Dermis microvascular lymphatic vessel endothelial cell (primary cell): ENCODE data around the gene RNF217. TPM values are rescaled to one million over a fixed set of nuclear protein-coding genes. Genes with fewer than 3 reads are reported as not detected.
"Not testable (repeated sequence)": the region's sequence is repeated elsewhere in the genome, so short reads cannot be mapped to it uniquely, and the experiment has no call there.

ENCODE experiments used
- DNase-seq, 2 donors: peaks; one replicate each; pipeline versions ENCODE4 v3.0.0 to v3.0.0-alpha.2; 2010; ENCODE audit warnings: low read depth in 2 of 2
- total RNA-seq: library from RNA; depleted of rRNA; stranded (reverse); fragments of >200 nt; gene quantifications from 2 replicates; pipeline ENCODE4 v1.2.1, GENCODE V29; 2014

Gene RNF217
- total RNA-seq, 1 donor from 2014 or later = 10.4 TPM

DNA sequence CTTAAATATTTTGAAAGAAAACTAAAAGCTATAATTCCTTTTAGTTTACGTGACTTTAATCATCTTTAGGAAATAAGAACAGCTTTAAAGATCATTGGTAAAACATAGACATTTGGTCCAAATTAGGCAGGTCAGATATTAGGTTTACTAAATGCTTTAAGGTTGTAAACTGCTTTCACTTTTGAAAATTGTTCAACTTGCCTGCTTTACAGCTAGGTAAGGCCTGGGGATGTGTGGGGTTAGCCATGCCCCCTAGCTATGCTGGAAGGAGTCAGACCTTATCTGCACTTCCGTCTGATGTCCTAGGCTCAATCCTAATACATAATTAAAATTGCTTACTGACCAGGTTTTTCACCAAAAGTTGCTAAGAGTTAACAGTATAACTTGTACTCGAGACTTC is 160.8 kb downstream of the RNF217 start:
- DNase-seq = no peak

DNA sequence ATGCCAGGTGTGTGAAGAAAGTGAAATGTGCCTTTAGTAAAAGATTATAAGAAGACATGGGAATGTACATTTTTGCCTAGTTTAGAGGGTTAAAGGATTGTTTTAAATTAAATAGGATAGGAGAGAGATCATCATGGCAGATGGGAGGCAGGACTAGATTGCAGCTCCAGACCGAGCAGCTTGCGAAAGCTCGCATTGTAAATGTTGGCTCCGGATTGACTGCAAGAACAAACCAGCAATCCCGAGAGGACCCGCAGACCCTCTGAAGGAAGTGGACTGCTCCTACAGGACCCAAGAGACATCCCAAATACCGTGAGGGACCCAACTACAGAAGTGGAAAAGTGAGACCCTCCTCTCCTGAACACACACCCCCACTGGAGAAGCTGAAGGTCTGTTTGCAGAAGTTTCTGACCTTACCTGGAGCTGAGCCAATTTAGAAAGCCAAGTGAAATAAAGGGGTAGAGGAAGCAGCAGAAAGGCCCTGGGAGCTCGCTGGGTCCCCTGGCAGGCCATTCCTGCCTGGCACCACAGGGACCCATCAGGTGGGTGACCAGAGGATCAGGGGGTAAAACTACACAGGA is 161.3 kb downstream of the RNF217 start:
- no peak for DNase-seq

DNA sequence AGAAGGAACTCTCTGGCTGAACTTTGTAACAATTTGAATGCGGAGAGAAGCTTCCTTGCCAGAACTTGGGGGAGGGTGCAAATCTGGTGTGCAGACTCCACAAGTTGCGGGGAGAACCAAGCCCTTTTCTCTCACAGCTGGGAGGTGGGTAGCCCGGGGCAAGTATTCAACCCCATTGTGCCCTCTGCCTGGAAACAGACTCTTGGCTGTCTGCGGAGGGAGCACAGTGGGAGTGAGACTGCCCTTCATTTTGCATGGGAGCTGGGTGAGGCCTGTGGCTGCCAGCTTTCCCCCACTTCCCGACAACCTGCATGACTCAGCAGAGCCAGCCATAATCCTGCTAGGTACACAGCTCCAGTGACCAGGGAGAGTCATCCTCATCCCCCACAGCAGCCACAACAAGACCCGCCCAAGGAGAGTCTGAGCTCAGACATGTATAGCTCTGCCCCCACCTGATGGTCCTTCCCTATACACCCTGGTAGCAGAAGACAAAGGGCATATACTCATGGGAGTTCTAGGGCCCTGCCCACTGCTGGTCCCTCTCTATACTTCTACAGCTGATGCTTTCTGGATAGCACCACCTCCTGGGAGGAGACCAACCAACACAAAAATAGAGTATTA is 161.9 kb downstream of the RNF217 start:
- DNase-seq = no peak

DNA sequence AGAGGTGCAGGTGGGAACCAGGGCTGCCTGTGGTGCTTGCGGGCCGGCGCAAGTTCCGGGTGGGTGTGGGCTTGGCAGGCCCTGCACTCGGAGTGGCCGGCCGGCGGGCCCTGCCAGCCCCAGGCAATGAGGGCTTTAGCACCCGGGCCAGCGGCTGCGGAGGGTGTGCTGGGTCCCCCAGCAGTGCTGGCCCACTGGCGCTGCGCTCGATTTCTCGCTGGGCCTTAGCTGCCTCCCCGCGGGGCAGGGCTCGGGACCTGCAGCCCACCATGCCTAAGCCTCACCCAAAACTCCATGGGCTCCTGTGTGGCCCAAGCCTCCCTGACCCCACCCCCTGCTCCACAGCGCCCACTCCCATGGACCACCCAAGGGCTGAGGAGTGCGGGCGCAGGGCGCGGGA is 163.6 kb downstream of the RNF217 start:
- not testable (repeated sequence) for DNase-seq

DNA sequence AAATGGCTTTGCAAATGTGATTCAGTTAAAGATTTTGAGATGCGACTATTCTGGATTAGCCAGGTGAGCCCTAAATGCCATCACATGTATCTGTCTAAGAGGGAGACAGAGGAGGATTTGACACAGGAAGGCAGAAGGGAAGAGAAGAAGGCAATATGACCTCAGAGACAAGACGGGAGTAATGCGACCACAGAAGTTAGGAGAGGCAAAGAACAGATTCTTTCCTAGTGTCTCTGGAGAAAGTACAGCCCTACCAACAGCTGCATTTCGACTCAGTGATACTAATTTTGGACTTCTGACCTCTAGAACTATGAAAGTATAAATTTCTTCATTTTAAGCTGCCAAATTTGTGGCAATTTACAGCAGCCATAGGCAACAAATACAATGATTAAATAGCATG is 167.1 kb downstream of the RNF217 start:
- no peak for DNase-seq

DNA sequence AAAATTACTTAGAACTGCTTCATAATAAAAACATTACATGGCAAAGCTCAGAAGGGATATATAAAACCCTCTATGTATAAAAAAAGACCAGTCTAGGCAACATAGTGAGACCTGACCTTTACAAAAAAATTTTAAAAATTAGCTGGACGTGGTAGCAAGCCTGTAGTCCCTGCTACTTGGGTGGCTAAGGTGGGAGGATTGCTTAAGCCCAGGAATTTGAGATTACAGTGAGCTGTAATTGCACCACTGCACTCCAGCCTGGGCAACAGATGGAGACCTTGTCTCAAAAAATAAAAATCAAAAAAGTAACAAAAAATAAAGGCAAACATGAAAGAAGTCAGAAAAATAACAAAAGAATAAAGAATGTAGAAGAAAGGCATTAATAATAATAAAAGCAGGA is 169.8 kb downstream of the RNF217 start:
- no peak for DNase-seq

DNA sequence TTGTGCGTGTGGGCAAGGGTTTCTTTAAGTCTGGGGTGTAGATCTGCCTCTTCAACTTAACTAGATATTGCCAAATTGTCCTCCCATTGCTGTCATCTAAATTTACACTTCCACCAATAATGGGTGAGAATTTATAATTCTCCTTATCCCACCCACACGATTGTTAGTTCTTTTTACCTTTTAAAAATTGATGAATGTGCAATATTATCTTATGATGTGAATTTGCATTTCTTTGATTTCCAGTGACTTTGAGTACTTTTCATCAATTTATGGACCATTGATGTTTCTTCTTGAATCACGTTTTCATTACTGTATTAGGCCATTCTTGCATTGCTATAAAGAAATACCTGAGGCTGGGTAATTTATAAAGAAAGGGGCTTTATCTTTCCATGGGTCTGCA is 174.1 kb downstream of the RNF217 start:
- no peak for DNase-seq

DNA sequence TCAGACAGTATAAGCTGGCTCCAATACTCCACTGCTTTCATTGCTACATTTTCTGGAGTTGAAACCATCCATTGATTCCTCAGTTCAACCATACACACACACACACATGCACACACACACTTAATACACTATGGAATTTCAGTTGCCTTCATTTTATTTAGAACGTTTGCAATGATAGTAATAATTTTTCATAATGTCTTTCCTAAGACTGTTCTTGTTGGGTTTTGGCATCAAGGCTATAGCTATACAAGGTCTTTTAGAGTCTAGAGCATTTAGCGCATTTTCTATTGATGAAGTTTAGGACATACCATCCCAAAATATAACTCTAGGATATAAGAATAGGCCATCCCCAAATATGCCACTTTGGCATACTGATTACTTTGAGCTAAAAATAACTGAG is 175.8 kb downstream of the RNF217 start:
- no peak for DNase-seq

DNA sequence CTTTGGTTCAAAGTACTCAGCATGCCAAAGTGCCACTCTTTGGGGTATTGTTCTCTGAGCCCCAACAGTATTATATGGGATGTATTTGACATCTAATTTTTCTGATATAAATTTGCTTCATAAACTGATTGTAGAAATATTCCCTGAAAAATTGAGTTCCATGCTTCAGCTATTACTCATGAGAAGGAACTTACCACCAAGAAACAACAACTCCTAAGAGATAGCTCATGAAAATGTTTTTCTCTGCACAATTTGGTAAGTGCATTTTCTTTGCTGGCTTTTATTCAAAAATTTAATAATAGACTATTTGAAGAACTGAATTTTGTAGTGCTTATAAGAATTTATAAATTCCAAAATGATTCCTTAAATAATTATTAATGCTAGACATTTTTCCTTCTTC is 178.6 kb downstream of the RNF217 start:
- no peak for DNase-seq

Other genes with a start within 250 kb of the RNF217 start
- gene TPD52L1, start 191.3 kb downstream of the RNF217 start, total RNA-seq = 0.90 and 7.7 TPM in 2 replicates